IPS-18a (cell line): Measurements from ENCODE around the gene ZNF423.

Experiments
- H3K27ac ChIP-seq: one replicate; pipeline ENCODE4 v1.5.1; 2013; ENCODE audit warnings: low read length
- H3K27me3 ChIP-seq: one replicate; pipeline ENCODE4 v1.6.1; 2013; ENCODE audit warnings: mild to moderate bottlenecking, low read length; ENCODE audit not compliant: control insufficient read depth, insufficient read depth
- H3K36me3 ChIP-seq: one replicate; pipeline ENCODE4 v1.6.1; 2013; ENCODE audit warnings: low read depth, low read length; ENCODE audit not compliant: control insufficient read depth
- H3K4me1 ChIP-seq: one replicate; pipeline ENCODE4 v1.6.1; 2013; ENCODE audit warnings: low read depth, low read length; ENCODE audit not compliant: control insufficient read depth
- H3K4me3 ChIP-seq: one replicate; pipeline ENCODE4 v1.5.1; 2013; ENCODE audit warnings: low read length
- H3K9ac ChIP-seq: one replicate; pipeline ENCODE4 v1.6.1; 2013; ENCODE audit warnings: mild to moderate bottlenecking, low read length, moderate library complexity
- H3K9me3 ChIP-seq: one replicate; pipeline ENCODE4 v1.6.1; 2013; ENCODE audit warnings: low read depth, low read length; ENCODE audit not compliant: control insufficient read depth

The ZNF423 gene

GRCh38 chr16:49494474-49494873 is 361.4 kb downstream of the ZNF423 start:
- Histone ChIP-seq H3K27me3 (no peaks in the 10 kb centered on the region), H3K4me3 (no peak overlapping the region), H3K4me1 (peaks cover 14% of the 10 kb centered on the region), H3K9me3 (no peaks in the 10 kb centered on the region), H3K27ac (no peak overlapping the region), H3K36me3 (no peaks in the 10 kb centered on the region), H3K9ac (no peak overlapping the region)

GRCh38 chr16:49493836-49494235 is 362.1 kb downstream of the ZNF423 start:
- Histone ChIP-seq H3K9ac (no peak overlapping the region), H3K9me3 (no peaks in the 10 kb centered on the region), H3K36me3 (no peaks in the 10 kb centered on the region), H3K4me3 (no peak overlapping the region), H3K4me1 (peaks cover 14% of the 10 kb centered on the region), H3K27me3 (no peaks in the 10 kb centered on the region), H3K27ac (no peak overlapping the region)

- no peak overlapping the region for H3K27ac ChIP-seq
- H3K4me3 ChIP-seq = no peak overlapping the region
- H3K4me1 ChIP-seq = peaks cover 14% of the 10 kb centered on the region
- no peaks in the 10 kb centered on the region for H3K9me3 ChIP-seq
- no peaks in the 10 kb centered on the region for H3K36me3 ChIP-seq
- no peak overlapping the region for H3K9ac ChIP-seq
- no peaks in the 10 kb centered on the region for H3K27me3 ChIP-seq
Measured at GRCh38 chr16:49492896-49493626, 362.9 kb downstream of the ZNF423 start.

- Histone ChIP-seq H3K9me3 (no peaks in the 10 kb centered on the region), H3K27ac (no peak overlapping the region), H3K4me3 (peak overlapping the region; percentile 36), H3K9ac (no peak overlapping the region), H3K36me3 (no peaks in the 10 kb centered on the region), H3K27me3 (no peaks in the 10 kb centered on the region), H3K4me1 (peaks cover 14% of the 10 kb centered on the region)
Measured at GRCh38 chr16:49491771-49492761, 363.8 kb downstream of the ZNF423 start.

GRCh38 chr16:49491106-49491670 is 364.7 kb downstream of the ZNF423 start:
- H3K27me3 ChIP-seq = no peaks in the 10 kb centered on the region
- peaks cover 14% of the 10 kb centered on the region for H3K4me1 ChIP-seq
- no peak overlapping the region for H3K9ac ChIP-seq
- H3K9me3 ChIP-seq = no peaks in the 10 kb centered on the region
- no peaks in the 10 kb centered on the region for H3K36me3 ChIP-seq
- H3K4me3 ChIP-seq = peak overlapping the region; percentile 31
- H3K27ac ChIP-seq = no peak overlapping the region

- Histone ChIP-seq H3K36me3 (no peaks in the 10 kb centered on the region), H3K4me1 (peaks cover 14% of the 10 kb centered on the region), H3K27me3 (no peaks in the 10 kb centered on the region), H3K9ac (no peak overlapping the region), H3K9me3 (no peaks in the 10 kb centered on the region), H3K27ac (no peak overlapping the region), H3K4me3 (no peak overlapping the region)
Measured at GRCh38 chr16:49490321-49490705, 365.6 kb downstream of the ZNF423 start.

- no peaks in the 10 kb centered on the region for H3K27me3 ChIP-seq
- H3K36me3 ChIP-seq = no peaks in the 10 kb centered on the region
- H3K9ac ChIP-seq = no peak overlapping the region
- no peak overlapping the region for H3K27ac ChIP-seq
- peaks cover 14% of the 10 kb centered on the region for H3K4me1 ChIP-seq
- H3K9me3 ChIP-seq = no peaks in the 10 kb centered on the region
- no peak overlapping the region for H3K4me3 ChIP-seq
Measured at GRCh38 chr16:49489686-49490320, 366.1 kb downstream of the ZNF423 start.

- no peak overlapping the region for H3K9ac ChIP-seq
- no peak overlapping the region for H3K4me3 ChIP-seq
- no peaks in the 10 kb centered on the region for H3K9me3 ChIP-seq
- H3K27me3 ChIP-seq = no peaks in the 10 kb centered on the region
- peaks cover 17% of the 10 kb centered on the region for H3K4me1 ChIP-seq
- no peaks in the 10 kb centered on the region for H3K36me3 ChIP-seq
- no peak overlapping the region for H3K27ac ChIP-seq
Measured at GRCh38 chr16:49488740-49489525, 367.0 kb downstream of the ZNF423 start.

- Histone ChIP-seq H3K9ac (no peak overlapping the region), H3K9me3 (no peaks in the 10 kb centered on the region), H3K4me3 (no peak overlapping the region), H3K4me1 (peaks cover 19% of the 10 kb centered on the region), H3K36me3 (no peaks in the 10 kb centered on the region), H3K27me3 (peaks cover 5% of the 10 kb centered on the region), H3K27ac (no peak overlapping the region)
Measured at GRCh38 chr16:49488336-49488735, 367.6 kb downstream of the ZNF423 start.

- Histone ChIP-seq H3K4me1 (peaks cover 19% of the 10 kb centered on the region), H3K36me3 (no peaks in the 10 kb centered on the region), H3K9me3 (no peaks in the 10 kb centered on the region), H3K9ac (no peak overlapping the region), H3K27ac (no peak overlapping the region), H3K4me3 (no peak overlapping the region), H3K27me3 (peaks cover 7% of the 10 kb centered on the region)
Measured at GRCh38 chr16:49487746-49488145, 368.2 kb downstream of the ZNF423 start.
